SIG-M5 (cell line): Measurements from ENCODE around the gene PNLIPRP2.

Source experiments
- DNase-seq: peaks from one replicate; lab custom pipeline; 2025; lab: John Stamatoyannopoulos, UW

The PNLIPRP2 gene

DNA sequence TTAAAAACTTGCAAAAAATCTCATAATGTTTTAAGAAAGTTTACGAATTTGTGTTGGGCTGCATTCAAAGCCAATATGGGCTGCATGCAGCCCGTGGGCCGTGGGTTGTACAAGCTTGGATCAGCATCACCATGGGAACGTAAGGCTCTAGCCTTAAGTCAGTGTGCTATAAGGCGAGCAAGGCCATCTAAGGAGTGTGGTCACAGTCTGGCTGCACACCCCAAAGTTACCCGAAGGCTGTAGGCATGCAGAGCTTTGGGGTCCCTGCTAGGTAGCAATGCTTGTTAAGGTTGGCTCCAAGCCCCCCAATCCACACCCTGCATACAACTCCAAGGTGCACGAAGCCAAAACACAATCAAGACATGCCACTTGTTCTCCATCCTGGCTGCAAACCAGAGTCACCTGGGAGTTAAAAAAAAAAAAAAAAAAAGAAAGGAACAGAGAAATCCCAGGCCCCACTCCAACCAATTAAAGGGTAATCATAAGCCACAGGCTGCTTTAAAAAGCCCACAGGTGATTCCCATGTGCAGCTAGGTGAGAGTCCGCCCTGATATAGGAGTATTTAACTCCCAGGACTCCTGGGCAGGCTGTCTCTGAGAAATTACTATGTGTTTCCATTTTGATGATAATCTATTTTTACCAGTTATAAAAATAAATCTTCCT, 8.5 kb upstream of the PNLIPRP2 start:
- DNase-seq: no peak

DNA sequence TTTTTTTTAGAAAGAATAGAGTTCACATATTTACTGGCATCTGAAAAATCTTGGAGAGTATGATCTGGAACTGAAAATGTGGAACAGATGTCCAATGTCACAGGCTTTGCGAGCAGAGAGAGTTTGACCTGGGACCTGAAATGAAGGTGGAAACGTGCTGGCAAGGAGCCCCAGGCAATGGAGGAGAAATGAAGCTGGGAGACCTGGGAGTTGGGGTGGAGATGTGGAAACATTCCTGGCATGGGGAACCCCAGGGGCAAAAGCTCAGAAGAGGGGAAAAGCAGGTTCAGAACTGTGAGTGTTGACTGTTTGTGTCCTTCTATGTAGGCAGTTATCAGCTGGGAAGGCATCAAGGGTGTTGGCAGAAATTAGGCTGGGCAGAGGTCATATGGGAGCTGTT, 7.3 kb upstream of the PNLIPRP2 start:
- no peak for DNase-seq

DNA sequence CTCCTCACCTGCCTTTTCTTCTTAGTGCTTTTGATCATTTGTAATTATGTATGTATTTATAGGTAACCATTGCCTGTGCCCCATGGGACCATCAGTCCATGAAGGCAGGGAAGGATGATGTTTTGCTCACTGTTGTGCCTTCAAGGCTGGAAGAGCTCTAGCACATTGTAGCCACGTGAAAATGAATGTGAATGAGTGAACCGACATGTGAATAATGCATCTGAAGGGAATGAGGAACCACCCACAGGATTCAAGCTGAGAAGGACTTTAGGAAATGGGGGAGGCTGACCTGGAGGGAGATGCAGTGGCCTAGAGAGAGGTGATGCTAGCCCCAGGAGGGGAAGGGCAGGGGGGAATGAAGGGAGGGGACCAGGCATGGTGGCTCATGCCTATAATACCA, 6.0 kb upstream of the PNLIPRP2 start:
- no peak for DNase-seq

DNA sequence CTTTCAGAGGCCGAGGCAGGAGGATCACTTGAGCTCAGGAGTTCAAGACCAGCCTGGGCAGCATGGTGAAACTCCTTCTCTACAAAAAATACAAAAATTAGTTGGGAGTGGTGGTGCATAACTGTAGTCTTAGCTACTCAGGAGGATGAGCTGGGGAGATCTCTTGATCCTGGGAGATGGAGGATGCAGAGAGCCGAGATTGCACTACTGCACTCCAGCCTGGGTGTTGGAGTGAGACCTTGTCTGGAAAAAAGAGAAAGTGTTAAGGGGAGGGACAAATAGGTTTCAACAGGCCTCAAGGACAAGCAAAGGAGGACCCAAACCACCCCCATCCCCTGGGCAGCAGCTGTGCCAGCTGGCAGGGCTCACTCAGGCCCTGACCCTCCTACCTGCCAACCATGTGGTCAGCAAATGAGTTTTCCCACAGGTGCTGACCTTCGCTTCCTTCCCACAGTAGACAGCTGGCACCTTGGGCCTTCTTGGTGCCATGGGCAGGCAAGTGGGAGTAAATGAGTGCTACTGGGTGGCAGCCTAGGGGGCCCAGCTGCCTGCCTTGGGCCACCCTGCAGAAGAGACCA, 5.5 kb upstream of the PNLIPRP2 start:
- no peak for DNase-seq

DNA sequence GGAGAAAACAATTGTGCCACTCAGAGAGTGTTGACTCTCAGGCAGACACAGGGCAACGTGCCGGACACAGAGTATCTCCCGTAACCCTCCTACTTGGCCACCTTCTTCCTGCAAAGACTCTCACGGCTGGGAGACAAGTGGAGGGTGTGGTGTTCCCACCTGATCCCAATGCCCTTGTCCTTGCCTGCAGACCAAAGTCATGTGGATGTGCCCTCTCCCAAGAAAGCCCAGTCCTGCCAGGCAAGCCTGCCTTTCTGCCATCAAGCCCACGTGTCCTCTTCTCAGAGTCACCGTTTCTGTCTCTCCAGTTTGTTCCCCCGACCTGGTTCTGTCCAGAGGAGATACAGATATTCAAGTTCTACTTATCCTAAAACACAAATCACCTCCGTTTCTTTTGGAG, 723 bp downstream of the PNLIPRP2 start:
- DNase-seq: no peak

DNA sequence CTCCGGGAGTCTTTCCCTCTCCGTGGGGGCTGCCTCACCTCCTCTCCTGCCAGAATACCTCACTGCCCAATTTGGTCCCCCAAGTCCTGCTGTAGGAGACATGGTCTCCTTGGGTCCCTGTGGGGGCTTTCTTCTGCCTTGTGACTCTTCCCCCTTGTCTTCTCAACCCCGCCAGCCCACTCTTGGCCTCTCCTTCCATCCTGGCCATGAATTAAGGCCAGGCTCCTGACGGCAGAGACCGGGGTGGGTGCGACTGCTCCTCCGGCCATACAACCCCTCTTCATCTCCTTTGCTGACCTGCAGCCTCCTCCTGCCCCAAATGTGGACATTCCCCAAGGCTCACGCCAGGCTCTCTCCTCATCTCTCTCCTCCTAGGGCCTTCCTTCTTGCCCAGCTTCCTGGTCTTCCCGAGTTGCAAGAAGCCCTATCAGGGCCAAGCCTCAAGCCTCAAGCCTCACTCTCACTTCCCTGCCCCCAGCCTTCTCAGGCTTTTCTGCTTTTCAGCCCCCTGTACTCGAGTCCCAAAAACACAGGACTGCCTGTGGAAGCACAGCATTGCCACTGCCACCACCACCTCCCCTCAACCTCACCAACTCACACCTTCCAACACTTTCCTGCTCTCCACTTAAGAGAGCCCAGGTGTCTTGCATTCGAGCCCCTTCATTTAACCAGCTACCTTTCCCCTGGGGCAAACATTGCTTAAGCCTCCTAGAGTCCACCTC, 1.3 kb downstream of the PNLIPRP2 start:
- no peak for DNase-seq

DNA sequence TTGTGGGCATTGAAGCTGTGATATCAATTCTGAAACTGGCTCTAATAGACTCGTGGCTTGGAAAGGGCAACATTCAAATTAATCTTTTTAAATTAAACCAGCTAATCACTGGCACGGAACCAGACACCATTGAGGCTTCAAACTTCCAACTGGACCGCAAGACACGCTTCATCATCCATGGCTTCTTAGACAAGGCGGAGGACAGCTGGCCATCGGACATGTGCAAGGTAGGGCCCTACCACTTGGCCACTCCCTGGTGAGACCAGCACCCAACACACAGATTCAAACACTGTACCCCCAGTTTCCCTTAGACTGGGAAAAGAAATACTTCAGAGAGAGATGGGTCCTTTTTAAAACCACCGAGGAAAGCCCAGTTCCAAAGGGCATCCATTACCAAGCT, 5.1 kb downstream of the PNLIPRP2 start:
- no peak for DNase-seq

DNA sequence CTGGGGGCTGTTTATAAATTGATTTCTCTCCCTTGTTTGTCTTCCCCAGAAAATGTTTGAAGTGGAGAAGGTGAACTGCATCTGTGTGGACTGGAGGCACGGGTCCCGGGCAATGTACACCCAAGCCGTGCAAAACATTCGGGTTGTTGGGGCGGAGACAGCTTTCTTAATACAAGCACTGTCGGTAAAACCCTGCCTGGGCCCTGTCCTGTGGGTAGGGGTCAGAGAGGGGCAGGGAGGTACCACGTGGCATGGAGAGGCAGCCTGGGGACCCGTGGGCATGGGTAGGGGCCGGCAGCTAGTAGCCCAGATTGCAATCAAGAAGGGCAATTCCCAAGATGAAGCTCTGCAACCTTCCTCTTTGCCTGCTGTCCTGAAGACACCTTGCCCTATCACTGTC, 6.1 kb downstream of the PNLIPRP2 start:
- no peak for DNase-seq

DNA sequence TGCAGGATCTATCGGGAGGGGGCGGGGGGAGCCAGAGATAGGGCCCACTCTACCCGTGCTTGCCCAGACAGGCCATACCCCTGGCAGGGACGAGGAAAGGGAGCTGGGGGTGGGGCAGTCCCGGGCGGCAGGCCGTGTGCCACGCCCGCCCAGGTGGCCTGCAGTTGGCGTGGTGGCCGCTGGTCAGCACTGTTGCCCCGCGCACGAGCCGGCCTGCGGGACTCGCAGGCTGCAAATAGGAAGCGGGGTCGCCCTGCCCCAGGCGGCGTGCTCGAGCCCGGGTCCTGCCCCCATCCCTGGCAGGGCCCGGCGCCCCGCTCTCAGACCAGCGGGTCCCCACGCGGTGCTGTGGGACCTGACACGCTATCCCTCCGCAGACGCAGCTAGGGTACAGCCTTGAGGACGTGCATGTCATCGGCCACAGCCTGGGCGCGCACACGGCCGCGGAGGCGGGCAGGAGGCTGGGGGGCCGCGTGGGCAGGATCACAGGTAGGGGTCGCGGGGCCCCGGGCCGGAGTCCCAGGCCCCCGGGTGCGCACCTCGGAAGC, 6.7 kb downstream of the PNLIPRP2 start:
- no peak for DNase-seq

DNA sequence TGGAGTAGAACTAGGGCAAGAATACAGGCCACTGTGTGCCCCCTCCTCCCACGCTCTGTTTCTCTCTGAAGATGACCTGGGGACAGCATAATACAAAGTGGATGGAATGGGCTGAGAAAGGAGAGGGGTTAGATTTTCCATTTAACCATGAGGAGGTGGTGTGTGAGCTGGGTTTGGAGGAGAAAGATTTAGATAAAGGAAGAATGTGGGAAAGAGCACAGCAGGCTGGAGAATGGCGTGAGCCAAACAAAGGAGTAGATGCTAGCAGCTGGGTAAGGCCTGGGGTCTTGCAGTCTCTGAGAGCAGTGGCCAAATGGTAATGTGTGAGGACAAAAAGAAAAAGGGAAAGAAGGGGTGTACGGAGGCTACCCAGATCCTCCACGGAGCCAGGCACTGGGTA, 8.6 kb downstream of the PNLIPRP2 start:
- no peak for DNase-seq

DNA sequence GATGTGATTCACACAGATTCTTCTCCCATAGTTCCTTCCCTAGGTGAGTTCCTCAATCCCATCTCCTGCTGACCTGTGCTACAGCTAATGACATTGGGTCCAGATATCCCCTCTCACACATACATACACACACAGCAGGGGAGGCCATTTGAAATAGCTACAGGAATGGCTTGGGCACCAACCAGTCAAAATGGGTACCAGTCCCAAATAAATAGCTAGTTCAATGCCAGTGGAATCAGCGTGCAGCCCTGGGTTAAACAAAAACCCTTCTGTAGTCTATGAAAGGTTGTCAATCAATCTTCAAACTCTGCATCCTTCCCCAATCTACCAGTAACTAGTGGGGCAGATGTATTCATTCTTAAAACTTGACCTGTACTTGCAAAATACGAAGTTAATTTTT, 9.3 kb downstream of the PNLIPRP2 start:
- no peak for DNase-seq

DNA sequence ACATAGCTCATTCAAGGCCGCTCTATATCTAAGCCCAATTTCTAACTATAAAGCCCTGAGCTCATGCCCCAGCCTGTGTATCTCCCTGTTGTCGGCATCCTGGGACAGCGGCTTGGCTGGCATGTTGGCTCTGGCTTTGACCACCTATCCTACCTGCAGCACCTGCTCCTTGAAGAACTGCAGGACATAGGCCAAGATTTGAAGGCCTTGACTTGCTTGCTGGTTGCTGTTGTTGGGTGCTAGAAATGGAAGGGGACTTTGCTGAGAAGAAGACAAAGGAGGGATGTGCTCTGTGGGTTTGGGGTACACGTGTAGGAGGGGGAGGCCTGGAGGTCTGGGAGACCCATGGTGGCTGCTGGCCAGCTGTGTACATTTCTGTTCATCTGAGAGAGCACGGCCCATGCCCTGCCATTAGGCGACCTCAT, 11.1 kb downstream of the PNLIPRP2 start:
- DNase-seq: no peak

DNA sequence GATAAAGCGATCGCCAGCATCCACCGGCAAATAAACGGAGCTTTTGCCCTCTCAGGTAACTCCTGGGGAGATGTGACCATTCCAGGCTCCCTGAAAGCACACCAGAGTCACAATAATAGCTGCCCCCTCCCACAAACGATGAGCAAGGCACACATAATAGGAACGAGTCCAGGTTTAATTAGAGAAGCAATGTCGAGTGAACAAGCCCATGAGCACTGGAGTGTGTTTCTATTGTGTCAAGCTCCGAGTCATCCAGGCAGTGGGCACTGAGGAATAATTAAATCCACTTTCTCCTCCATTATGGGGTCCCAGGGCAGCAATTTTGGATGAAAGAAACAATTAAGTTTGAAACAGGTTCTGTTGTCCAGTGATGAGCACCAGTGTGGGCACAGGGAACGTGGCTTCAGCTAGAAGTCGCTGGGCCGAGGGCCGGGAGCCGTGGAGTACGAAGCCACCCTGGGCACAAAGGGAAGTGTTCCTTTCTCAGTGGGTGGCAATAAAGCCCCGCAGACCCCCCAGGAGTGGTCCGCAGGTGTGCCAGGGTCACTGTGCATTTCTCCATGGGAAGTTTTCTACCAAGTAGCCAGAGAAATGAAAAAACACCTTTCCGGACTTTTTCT, 12.0 kb downstream of the PNLIPRP2 start:
- DNase-seq: no peak

DNA sequence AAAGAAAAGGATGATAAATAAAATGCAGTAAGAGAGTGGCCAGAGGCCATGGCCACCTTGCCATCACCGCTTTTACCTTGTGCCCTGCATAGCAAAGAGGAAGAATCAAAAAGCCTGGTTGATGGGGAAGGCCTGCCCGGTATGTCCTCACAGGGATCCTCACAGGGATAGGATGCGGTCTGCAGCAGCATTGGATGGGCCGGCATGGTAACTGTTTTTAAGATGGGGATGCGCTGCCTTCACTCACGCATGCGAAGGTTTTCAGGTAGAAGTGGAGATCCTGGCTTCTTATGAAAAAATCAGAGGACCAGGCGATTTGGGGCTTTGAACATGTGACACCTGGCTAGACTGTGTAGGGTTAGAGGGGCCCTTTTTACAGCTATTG, 12.5 kb downstream of the PNLIPRP2 start:
- DNase-seq: no peak

DNA sequence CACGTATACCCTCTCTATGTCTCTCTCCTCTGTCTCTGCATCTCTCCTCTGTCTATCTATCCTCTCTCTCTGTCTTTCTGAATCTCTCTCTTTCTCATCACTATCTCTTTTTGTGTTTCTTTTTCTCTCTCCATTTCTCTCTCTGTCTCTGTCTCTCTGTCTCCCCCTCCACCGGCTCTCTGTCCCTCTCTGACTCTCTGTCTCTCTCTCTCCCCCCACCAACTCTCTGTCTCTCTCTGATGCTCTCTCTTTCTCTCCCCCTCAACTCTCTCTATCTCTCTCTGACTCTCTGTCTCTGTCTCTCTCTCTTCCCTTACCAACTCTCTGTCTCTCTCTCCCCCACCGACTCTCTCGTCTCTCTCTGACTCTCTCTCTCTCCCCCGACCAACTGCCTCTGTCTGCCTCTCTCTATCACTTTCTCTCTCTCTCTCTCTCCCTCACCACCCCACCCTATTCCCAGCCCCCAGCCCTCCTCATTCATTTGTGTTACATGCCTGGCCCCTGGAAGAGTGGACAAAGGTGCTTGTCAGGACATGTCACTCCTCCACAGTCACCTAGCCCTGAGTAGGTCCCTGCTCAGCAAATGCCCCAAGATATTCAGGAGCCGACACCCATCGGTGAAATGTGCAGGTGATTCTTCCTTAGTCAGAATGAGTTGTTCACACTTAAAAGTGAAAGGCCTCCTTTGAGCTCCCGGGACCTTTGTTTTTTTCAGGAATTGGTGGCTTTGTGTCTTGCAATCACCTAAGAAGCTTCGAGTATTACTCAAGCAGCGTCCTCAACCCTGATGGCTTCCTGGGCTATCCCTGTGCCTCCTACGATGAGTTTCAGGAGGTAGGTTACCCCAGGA, 13.6 kb downstream of the PNLIPRP2 start:
- DNase-seq: no peak

DNA sequence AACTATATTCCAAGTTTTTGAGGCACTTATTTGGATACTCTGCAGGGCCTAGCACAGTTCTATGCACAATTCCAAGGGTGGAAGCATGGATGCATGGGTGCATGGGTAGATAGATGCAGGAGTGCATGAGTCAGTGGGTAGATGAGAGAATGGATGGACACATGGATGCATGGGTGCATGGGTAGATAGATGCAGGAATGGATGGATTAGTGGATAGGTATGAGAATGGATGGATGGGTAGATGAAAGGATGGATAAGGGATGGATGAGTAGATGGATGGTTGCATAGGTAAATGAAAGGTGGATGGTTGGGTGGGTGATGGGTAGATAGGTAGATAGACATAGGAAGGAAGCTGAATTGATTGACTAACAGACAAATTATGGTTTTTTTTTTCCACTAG, 15.6 kb downstream of the PNLIPRP2 start:
- DNase-seq: no peak

DNA sequence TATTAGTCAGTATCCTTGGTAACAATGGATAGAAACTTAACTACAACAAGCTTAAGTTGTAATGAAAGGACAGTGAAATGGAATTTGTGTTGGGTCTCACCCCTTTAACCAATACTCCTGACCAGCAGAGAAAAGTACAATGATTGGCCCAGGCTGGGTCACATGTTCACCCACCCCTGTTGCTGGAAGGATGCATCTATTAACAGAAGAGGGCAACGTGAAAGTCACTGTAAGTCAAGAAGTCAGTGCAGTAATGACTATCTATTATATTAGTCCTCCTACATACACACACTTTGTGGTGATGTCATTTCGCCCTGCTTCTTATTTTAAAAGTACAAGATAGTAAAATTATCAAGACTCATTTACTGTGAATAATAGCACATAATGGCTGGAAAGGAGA, 16.2 kb downstream of the PNLIPRP2 start:
- DNase-seq: no peak

DNA sequence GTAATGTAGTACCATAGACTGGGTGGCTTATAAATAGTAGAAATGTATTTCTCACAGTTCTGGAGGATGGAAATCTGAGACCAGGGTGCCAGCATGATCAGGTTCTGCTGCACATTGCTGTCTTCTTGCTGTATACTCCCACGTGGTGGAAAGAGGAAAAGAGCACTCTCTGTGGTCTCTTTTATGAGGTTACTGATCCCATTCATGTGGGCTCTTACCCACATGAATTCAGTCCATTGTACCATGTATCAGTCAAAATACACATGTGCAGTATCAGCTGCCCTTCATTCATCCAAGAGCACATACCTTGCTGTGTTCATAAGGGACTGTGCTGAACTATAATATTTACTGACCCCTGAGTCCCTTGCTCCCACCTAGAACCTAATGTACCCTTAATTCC, 17.1 kb downstream of the PNLIPRP2 start:
- DNase-seq: no peak

DNA sequence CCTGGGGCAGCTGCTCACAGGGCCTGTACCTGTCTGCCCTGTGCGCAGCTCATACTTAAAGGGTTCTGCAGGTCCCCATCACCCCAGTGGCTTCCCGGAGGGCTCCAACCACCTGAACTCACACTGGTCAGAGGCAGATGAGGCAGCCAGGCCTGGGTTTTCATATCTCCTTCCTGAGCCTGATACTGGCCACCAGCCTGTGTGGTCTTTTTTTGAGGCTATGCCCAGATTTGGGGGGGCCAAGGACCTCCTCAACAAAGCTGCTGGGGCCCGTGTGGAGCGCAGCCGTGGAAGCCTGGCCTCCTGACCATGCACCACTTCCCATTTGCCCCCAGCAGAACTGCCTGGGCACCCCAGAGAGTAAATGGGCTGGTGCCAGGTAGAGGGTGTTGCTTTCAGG, 25.7 kb downstream of the PNLIPRP2 start:
- DNase-seq: no peak

DNA sequence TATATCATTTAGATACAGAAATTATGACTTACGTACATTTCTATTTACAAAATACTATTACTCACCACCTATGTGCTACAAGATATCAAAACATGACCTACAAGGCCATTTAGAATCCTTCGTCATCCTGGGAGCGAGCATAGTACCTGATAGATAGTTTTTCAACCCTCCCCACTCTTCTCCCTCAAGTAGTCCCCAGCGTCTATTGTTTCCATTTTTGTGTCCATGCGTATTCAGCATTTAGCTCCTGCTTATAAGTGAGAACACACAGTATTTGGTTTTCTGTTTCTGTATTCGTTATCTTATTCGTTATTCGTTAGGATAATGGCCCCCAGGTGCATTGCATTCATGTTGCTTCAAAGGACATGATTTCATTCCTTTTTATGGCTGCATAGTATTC, 28.1 kb downstream of the PNLIPRP2 start:
- DNase-seq: no peak

DNA sequence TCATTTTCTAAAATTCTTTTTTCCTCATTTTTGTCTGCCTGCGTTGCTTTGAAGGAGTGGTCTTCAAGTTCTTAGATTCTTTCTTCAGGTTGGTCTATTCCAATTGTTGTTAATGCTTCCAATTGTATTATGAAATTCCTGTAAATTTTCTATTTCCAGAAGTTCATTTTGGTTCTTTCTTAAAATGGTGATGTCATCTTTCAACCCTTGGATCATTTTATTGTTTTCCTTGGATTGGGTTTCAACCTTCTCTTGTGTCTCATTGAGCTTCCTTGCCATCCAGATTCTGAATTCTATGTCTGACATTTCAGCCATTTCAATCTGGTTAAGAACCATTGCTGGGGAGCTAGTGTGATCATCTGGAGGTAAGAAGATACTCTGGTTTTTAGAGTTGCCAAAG, 33.1 kb downstream of the PNLIPRP2 start:
- DNase-seq: no peak

DNA sequence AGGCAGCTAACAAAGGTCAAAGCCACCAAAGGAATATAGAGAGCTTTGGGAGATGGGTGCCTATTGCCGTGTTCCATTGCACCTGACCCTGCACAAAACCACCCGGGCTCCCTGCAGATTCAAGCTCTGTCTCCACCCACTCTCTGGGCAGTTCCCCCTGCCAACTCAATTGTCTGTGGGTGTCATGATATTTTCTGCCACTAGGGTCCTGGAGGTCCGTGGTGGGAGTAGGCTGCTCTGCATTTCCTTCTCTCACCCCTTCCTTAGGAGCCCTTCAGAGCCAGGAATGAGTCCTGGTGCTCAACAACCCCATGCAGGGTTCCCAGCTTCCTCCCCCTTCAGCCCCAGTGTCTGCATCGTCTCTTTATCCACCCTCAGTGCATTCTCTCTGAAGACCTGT, 34.1 kb downstream of the PNLIPRP2 start:
- no peak for DNase-seq
